ENCODE measurements around the gene PVALEF. TPM values are rescaled to one million over a fixed set of nuclear protein-coding genes. Genes with fewer than 3 reads are reported as not detected.

The PVALEF gene
- total RNA-seq, 4 donors from 2014 or later, result not detected

DNA sequence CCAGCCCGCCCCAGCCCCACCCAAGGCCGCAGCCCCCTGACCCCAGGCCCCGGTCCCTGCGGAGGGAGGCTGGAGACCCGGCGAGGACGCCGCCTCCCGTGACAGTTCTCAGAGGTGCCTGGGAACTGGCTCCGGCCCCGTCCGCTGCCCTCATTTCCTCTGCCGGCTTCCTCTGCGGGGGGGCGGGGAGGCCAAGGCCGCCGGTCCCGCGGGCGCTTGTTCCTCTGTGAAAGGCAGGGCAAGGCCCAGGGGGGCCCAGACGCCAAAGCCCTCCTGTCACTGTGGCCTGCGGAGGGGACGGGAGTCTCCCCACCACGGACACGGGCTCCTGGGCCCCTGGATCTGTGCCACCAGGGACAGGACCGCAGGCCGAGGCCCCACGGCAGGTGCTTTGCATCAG lies 5.0 kb upstream of the PVALEF start:
- H3K9me3 ChIP-seq, result no peaks in the 10 kb centered on the region
- no peak for DNase-seq
- peak overlapping the region in 2 of 4 donors; percentile 47 to 48 for H3K27ac ChIP-seq
- no peaks in the 10 kb centered on the region for H3K36me3 ChIP-seq
- intact Hi-C loops (cut with DNase I; ENCODE audit: low total_unique reads) (no loop called here), in situ Hi-C loops (cut with MboI; ENCODE audit: low sequenced_read_pairs in 4 of 4) (no loop called here)
- TF ChIP-seq POLR2A (IDR thresholded peaks at IDR 0.05), result no peak
- TF ChIP-seq, protein P1, sequence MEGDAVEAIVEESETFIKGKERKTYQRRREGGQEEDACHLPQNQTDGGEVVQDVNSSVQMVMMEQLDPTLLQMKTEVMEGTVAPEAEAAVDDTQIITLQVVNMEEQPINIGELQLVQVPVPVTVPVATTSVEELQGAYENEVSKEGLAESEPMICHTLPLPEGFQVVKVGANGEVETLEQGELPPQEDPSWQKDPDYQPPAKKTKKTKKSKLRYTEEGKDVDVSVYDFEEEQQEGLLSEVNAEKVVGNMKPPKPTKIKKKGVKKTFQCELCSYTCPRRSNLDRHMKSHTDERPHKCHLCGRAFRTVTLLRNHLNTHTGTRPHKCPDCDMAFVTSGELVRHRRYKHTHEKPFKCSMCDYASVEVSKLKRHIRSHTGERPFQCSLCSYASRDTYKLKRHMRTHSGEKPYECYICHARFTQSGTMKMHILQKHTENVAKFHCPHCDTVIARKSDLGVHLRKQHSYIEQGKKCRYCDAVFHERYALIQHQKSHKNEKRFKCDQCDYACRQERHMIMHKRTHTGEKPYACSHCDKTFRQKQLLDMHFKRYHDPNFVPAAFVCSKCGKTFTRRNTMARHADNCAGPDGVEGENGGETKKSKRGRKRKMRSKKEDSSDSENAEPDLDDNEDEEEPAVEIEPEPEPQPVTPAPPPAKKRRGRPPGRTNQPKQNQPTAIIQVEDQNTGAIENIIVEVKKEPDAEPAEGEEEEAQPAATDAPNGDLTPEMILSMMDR (IDR thresholded peaks at IDR 0.05 in 4 of 5, conservative IDR thresholded peaks at IDR 0.05 in 1 of 5), result no peak
- peaks cover 7 to 17% (median 10%) of the 10 kb centered on the region in 3 donors for H3K27me3 ChIP-seq
- peak overlapping the region in 3 of 4 donors; percentile 13 to 43 (median 20) for H3K4me3 ChIP-seq
- H3K4me1 ChIP-seq, result no peaks in the 10 kb centered on the region
- no peak for ATAC-seq

DNA sequence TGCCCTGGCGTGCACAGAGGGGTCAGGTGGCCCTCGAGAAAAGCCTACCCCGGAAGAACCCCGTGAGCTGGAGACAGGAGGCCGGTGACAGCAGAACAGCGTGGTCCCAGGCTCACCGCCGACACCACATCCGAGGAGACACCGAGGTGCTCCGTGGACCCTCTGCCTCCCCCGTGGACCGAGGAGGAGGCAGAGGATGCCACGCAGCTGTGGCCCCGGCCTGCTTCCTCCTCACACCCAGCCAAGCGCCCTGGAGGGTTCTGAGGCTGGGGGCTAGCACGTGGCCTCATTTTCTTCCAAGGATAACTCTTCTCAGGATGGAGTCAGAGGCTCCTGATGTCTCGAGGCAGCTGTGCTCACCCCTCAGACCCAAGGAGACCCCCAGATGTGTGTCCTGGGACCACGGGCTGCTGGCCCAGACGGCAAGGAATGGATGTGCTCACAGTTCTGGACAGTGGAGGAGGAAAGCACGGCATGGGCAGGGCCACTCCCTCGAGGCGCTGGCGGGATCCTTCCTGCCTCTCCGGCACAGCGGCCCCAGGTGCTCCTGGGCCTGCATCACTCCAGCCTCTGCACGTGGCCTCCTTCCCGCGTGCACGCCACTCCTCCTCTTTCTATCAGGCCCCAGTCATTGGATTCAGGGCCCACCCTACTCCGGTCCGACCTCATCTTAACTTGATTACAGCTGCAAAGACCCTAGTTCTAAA lies 4.4 kb upstream of the PVALEF start:
- Histone ChIP-seq H3K27ac (peak overlapping the region in 2 of 4 donors; percentile 47 to 48), H3K4me3 (peak overlapping the region in 2 of 4 donors; percentile 13 to 43), H3K27me3 (peaks cover 11 to 22% (median 15%) of the 10 kb centered on the region in 3 donors), H3K9me3 (no peaks in the 10 kb centered on the region), H3K4me1 (peaks cover 0 to 3% of the 10 kb centered on the region in 2 donors), H3K36me3 (no peaks in the 10 kb centered on the region)
- intact Hi-C loops (cut with DNase I; ENCODE audit: low total_unique reads), result no loop called here
- ATAC-seq (no peak), DNase-seq (no peak)
- in situ Hi-C loops (cut with MboI; ENCODE audit: low sequenced_read_pairs in 4 of 4), result no loop called here
- TF ChIP-seq, protein P1 (IDR thresholded peaks at IDR 0.05 in 4 of 5, conservative IDR thresholded peaks at IDR 0.05 in 1 of 5), result no peak
- no peak for TF ChIP-seq POLR2A (IDR thresholded peaks at IDR 0.05)

DNA sequence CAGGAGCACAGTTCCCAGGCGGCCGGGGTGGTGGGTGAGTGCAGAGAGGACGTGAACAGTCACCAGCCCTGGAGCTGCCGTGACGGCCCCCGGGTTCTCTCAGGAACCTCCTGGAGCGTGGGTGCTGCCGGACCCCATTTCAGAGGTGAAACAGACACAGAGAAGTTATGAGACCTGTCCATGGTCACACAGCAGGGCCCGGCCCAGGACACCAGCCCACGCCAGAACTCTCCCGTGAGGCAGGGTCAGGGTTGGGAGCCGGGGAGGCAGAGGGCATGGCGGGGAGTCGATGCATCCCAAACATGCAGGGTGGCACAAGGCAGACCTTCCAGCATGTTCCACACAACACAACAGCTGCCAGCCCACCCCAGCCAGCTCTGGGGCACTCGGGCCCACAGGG lies 3.8 kb upstream of the PVALEF start:
- intact Hi-C loops (cut with DNase I; ENCODE audit: low total_unique reads), result no loop called here
- peaks cover 0 to 3% of the 10 kb centered on the region in 2 donors for H3K4me1 ChIP-seq
- no peak overlapping the region for H3K4me3 ChIP-seq
- in situ Hi-C loops (cut with MboI; ENCODE audit: low sequenced_read_pairs in 4 of 4), result no loop called here
- ATAC-seq (no peak), DNase-seq (no peak)
- no peaks in the 10 kb centered on the region for H3K9me3 ChIP-seq
- peaks cover 12 to 25% (median 16%) of the 10 kb centered on the region in 3 donors for H3K27me3 ChIP-seq
- no peak for TF ChIP-seq POLR2A (IDR thresholded peaks at IDR 0.05)
- TF ChIP-seq, protein P1 (IDR thresholded peaks at IDR 0.05 in 4 of 5, conservative IDR thresholded peaks at IDR 0.05 in 1 of 5), result no peak
- no peak overlapping the region for H3K27ac ChIP-seq
- no peaks in the 10 kb centered on the region for H3K36me3 ChIP-seq

DNA sequence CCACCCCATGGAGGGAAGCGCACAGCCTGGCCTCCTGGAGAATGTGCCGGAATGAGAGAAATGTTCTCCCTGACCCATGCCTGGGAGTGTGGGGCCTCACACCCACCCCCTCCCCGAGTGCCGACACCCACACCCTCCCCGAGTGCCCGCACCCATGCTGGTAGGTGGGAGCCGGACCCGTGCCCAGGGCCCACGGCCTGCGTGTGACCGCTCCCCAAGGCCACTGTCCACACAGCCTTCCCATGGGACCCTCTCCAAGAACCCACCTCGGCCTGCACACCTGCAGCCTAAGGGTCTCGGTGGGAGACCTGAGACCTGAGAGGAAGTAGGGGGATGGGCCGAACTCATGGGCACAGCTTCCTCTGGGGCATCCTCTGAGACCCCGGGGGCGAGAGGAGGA lies 3.3 kb upstream of the PVALEF start:
- Histone ChIP-seq H3K27me3 (peaks cover 16 to 29% (median 21%) of the 10 kb centered on the region in 3 donors), H3K9me3 (no peaks in the 10 kb centered on the region), H3K4me1 (peaks cover 0 to 3% of the 10 kb centered on the region in 2 donors), H3K36me3 (no peaks in the 10 kb centered on the region), H3K4me3 (no peak overlapping the region), H3K27ac (no peak overlapping the region)
- in situ Hi-C loops (cut with MboI; ENCODE audit: low sequenced_read_pairs in 4 of 4) (no loop called here), intact Hi-C loops (cut with DNase I; ENCODE audit: low total_unique reads) (no loop called here)
- DNase-seq (no peak), ATAC-seq (no peak)
- no peak for TF ChIP-seq POLR2A (IDR thresholded peaks at IDR 0.05)
- TF ChIP-seq, protein P1 (IDR thresholded peaks at IDR 0.05 in 4 of 5, conservative IDR thresholded peaks at IDR 0.05 in 1 of 5), result no peak
